Measurements from ENCODE around the gene VAMP7. TPM values are rescaled to one million over a fixed set of nuclear protein-coding genes. Genes with fewer than 3 reads are reported as not detected.

The VAMP7 gene
- total RNA-seq, 1 experiment from 2014 or later = 157 TPM

Other genes starting within 250 kb of the VAMP7 start
- gene IL9R, start 116.4 kb downstream of the VAMP7 start, total RNA-seq (2014; rRNA removed; shearing (Covaris generic)) = 0.14 TPM in 1 of 2 replicates, not detected in the other